GM12892 (cell line): Measurements from ENCODE around the gene NIPBL.

ENCODE experiments used
- POLR2A ChIP-seq: IDR thresholded peaks from 2 replicates; pipeline ENCODE4 v1.6.1; 2011; ENCODE audit warnings: low read depth, low read length, control low read depth
- TAF1 ChIP-seq: IDR thresholded peaks from 2 replicates; pipeline ENCODE4 v1.6.1; 2011; ENCODE audit warnings: low read depth, mild to moderate bottlenecking, control low read depth, low read length, borderline replicate concordance

GRCh38 chr5:36958612-36959011, 82.0 kb downstream of the NIPBL start:
- TF ChIP-seq TAF1 (no peak), POLR2A (no peak)
